ENCODE results near the gene DLEU7.

- no peak for TF ChIP-seq CTCF (IDR thresholded peaks at IDR 0.05)
- TF ChIP-seq POLR2A (IDR thresholded peaks at IDR 0.05), result no peak
These were observed at the start of gene DLEU7 for GRCh38 chr13:50843257-50844083.
